Glomerular endothelial cell (primary cell): ENCODE data around the gene OSMR. TPM values are rescaled to one million over a fixed set of nuclear protein-coding genes. Genes with fewer than 3 reads are reported as not detected.

Experiments
- DNase-seq: peaks from one replicate; pipeline ENCODE4 v3.0.0-alpha.2; 2011; ENCODE audit warnings: low read depth, low spot score; ENCODE audit errors: extremely low read depth
- total RNA-seq: library from RNA; depleted of rRNA; stranded (reverse); fragments of >200 nt; gene quantifications from 2 replicates; pipeline ENCODE4 v1.2.3, GENCODE V29; 2015

Gene OSMR
- total RNA-seq, 1 donor from 2014 or later: 37.3 TPM

DNA sequence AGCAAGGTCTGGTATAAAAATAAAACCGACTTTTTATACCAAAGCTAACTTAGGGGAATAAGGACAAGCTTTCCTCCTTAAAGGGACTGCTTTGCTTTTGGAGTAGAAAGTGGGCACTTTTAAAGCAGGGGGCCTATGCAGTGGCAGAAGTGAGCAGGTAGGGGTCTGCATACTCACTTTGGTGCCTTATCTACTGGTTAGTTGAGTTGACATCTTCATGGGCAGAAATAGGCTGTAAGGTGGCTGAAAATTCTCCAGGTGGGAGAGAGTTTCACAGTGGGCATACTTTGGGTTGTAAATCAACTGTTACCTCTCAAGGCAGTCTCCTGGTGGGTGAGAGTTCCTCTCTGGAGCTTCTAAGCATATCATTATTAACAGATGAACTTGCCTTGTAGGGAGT, 24.8 kb downstream of the OSMR start:
- DNase-seq: no peak

DNA sequence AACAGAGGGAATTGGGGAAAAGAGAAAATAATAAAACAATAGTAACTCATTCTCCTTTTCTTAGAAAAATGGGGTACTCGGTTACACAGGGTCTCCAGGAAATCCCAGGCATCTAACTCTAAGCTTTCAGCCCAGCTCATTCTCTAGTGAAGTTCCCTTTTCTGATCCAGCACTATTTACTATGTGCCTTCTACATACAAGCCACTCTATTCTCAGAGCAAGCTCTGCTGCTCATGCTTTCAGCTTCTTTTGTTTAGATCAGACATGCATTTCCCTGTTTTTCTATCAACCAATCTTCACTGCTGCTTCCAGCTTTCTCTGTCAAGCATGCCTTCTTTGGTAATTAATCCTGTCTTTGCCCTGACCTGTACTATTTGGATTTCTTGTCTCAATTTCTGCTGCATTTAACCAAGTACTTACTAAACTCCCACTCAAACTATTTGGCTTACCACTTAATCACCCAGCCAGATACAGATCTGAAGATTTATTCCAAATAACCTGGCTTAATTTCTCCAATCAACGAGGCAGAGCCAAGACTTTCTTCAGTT, 25.3 kb downstream of the OSMR start:
- no peak for DNase-seq

DNA sequence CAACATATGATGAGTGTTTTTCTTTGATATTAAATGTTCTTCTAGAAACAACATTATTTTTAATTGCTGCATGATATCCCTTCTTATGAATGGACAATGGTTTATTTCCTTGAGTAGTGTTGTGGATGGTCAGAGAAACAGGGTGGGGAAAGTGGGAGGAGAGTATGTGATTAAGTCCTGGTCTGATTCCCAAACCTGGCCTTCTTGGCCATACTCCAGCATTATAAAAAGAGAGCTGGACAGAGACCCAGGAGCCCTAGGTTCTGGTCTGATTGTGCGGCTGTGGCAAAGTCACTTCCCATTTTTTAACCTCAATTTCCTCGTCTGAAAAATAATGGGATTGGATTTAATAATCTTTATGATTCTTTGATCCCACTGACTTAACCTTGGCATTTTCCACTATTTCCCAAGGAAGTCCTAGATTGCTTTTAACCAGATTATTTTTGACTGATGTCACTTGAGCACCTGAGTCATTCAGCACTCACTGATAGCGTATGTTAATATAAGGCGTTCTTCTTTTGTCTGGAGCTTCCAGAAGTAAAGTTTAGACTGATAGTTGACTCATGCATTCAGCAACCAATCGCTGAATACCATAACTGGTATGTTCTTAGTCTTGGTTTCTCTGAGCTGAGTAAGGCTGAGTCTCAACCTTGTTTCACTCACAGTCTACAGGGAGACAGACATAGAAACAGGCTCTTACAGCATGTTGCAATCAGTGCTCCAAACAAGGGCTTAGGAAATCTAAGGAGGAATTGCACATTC, 26.2 kb downstream of the OSMR start:
- peak; percentile 79 for DNase-seq

DNA sequence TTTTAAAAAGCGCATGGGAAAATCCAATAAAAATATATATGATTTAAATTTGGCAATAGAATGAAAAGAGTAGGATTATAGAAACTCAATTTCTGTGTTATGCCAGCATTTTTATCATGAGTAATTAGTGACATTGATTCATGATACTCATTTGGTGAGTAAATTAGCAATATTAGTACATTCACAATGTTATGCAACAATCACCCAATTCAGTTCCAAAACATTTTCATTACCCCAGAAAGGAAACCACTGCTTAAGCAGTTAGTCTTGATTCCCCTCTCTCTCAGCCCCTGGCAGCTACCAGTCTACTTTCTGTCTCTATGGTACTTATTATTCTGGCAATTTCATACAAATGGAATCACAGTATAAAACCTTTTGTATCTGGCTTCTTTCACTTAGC, 27.0 kb downstream of the OSMR start:
- no peak for DNase-seq

DNA sequence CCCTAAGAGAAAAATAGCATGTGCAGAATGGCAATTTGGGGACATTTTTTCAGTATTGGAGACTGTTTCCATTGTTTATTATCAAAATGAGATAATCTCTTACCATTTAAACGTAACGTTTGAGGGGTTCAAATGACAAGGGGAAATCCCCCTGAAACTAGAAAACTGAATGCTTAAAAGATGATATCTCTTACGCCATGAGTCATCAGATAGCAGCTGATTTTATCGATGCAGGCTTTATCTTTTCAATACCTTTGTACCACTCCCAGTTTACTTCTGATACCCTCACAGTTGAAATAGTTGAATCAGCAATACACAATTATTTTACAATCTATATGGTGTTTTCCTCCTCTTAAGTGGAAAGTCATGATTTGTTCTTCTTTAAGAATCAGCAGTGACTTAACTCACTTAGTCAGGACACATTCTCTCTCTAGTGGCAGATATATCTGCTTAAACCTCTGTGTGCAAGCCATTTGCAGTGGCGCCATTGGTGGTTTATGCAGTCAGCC, 29.2 kb downstream of the OSMR start:
- no peak for DNase-seq

DNA sequence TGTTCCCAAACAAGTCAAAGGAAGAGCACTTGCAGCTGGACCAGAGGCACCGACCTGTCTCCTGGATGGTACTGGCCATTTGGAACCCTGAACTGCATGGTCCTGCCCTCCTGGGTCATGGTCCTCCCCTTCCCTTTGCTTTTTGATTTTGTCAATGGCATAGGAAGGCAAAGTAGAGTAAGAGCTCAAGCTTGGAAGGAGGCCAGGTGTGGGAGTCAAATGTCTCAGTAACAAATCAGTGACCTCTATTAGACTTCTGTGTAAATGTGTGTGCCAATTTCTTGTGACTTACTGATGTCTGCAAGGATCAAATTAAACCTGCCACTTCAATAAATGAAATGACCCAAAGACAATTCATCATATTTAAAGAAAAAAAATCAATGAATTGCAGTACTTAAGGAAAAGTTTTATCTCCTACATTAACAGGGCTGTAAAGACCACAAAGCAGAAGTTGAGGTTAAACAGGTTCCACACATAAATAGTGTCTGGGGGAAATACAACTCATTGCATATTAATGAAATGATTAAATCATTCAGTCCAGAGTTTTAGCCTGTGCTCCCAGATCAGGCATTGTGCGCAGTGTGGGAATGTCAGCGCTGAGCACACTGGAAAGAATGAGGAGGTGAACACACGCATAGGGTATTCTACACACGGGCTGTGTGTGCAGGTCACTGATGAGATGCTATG, 32.7 kb downstream of the OSMR start:
- DNase-seq: no peak

DNA sequence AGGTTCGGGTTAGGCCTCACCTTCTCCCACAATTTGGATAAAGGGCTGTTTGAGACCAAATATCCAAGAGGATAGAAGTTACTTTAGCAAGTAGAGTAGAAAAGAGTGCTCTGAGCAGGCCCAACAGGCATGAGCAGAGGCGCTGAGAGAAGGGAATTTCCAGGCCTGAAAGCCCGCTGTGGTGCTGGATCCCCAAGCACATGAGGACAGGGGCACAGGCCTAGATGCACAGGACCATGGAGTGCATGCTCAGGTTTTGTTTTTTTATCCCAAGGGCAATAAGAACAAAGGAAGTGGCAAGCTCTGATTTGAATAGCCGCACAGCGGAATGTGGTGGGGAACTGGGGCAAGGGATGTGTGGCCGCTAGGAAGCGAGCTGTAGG, 33.3 kb downstream of the OSMR start:
- DNase-seq: no peak

DNA sequence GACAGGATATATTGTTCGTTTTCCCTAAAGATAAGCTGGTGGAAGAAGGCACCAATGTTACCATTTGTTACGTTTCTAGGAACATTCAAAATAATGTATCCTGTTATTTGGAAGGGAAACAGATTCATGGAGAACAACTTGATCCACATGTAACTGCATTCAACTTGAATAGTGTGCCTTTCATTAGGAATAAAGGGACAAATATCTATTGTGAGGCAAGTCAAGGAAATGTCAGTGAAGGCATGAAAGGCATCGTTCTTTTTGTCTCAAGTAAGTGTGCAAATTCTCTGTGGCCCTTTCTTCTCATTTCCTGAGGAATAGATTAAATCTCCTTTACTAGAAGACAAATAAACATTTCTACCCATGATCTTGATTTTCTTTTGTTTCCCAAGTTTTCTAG, 38.0 kb downstream of the OSMR start:
- DNase-seq: no peak

DNA sequence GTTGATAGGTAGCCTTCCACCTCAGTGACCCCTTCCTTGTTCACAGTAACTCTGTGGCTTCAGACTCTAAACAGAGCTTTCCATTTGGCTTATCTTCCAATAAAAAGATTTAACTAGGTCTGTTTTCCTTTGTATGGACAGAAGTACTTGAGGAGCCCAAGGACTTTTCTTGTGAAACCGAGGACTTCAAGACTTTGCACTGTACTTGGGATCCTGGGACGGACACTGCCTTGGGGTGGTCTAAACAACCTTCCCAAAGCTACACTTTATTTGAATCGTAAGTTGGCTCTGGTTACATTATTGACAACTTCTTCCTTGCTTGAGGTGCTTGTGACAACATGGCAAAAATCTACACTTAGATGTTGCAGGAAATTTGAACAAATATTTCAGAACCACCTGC, 39.4 kb downstream of the OSMR start:
- DNase-seq: no peak

DNA sequence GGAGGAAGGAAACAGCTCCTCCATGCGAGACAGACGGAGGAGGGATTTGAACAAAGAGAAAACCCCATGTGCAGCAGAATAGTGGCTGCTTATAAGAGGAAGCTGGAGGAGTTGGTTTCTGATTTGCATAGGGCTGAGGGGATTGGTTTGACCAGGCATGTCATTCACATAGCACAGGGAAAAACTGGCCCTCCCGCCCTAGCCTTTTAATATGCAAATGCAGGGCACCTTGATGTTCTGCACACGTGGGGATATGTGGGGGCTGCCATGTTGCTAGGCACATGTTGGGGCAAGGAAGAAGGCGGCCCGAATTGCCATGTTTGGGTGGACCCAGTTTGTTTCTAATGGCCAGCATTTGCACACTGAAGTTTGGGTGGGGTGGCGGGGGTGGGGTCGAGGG, 42.2 kb downstream of the OSMR start:
- DNase-seq: no peak

DNA sequence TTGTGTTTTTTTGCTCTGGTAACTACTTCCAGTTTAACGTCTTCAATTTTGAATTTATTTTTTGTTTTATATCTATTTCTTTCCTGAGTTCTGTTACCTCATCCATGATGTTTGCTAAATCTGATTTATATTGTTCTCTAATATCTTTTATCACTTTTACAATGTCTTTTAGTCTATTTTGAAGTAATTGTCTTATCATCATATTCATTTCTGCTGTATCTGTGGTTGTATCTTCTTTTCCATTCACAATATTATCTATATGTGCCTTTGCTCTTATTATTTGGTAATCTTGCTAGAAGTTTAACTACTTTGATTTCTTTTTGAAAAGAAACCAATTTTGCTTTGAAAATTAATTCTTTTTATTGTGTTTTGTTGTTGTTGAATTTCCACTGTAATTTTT, 43.6 kb downstream of the OSMR start:
- no peak for DNase-seq

DNA sequence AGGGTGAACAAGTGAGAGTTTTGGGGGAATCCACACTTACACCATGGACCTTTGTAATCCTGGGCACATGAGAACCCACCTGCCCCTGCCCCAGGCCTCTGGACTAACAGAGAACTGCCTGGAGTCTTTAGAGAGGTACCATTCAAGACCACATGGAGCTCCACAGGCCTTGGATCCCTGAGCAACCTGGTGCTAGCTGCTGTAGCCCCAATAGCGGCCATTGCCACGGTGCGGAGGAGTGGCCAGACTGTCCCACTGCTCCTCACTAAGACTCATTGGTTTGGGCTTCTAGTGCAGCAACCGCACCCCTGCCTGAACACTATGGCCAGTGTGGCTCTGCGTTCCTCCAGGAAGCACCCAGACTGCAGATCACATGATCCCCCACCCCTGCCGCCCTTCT, 45.8 kb downstream of the OSMR start:
- no peak for DNase-seq

DNA sequence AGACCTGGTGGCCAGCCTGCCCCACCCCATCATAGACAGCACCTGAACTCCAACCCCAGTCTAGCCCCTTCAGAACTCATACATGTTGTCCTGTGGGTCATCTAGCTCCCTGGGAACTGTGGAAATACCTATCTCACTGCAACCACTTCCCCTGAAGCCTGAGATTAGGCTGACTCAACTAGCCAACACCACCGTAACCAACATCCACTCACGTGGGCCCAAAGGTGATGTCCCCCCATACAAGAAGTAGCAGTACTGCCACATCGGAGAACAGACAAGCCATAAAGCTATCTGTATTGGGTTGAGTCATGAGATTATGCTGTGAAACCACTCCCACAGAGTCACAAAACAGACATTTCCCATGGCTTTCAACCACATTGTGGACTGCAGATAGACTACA, 46.6 kb downstream of the OSMR start:
- DNase-seq: no peak

DNA sequence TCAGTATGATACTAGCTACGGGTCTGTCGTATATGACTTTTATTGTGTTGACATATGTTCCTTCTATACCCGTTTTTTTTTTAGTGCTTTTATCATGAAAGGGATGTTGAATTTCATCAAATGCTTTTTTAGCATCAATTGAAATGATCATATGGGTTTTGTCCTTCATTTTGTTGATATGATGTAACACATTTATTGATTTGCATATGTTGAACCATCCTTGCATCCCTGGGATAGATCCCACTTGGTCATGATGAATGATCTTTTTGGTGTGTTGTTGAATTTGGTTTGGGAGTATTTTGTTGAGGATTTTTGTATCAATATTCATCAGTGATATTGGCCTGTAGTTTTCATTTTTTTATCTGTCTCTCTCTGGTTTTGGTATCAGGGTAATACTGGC, 50.9 kb downstream of the OSMR start:
- no peak for DNase-seq

DNA sequence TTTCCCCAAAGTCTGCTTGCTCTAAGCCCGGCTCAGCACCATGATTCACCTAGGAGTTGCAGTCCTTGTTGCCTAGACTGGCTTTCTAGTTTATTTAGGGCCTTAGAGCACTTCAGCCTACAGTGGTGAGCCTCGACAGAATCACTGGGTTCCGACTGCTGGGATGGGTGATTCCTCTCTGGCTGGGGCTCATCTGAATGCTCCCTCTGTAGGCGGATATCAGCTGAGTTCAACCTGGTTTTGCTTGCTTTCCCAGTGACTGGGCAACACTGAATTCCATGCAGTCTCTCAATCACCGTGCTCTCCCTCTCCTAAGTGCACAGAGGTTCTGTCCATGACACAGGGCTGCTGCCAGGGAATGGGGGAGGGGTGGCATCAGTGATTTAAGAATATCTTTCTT, 54.1 kb downstream of the OSMR start:
- DNase-seq: no peak

DNA sequence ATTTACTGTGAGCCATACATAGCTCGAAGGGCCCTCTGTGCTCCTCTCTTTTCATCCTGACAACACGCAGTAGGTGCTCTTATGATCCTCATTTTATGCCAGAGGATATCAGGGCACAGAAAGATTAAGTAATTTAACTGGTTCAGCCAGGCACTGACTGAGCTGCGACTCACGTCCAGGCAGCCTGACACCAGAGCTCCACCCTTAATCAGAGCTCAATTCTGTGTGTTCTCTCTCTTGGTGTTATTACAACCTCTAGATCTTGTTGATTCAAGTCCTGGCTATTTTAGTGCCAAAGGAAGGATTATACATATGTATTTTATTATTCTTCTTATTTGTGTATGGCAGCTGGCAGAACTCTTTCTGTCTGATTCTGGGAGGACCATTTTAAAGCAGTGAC, 59.7 kb downstream of the OSMR start:
- no peak for DNase-seq

DNA sequence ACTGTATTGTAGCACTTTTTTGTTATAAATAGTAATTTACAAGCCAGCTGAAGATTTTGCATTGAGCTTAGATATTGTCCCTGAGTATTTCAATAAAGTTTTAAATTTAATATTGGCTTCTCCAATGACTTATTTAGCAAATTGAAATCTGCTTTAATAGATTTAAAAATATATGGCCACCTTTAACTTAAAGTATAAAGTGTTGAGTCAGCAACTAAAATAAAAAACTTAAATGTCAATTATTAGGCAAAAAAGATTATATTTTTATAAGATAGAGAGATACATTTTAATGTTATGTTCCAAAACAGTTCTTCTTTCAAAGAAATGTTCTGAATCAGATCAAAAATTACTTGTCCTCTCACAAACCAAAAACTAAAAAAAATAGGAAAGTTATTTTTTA, 60.7 kb downstream of the OSMR start:
- DNase-seq: no peak

DNA sequence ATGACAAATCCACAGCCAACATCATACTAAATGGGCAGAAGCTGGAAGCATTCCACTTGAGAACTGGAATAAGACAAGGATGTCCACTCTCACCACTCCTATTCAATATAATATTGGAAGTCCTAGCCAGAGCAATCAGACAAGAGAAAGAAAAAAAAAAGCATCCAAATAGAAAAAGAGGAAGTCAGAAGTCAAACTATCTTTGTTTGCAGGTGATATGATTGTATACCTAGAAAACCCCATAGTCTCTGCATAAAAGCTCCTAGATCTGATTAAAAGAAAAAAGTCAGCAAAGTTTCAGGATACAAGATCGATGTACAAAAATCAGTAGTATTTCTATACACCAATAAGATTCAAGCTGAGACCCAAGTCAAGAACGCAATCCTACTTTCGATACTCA, 66.1 kb downstream of the OSMR start:
- no peak for DNase-seq

DNA sequence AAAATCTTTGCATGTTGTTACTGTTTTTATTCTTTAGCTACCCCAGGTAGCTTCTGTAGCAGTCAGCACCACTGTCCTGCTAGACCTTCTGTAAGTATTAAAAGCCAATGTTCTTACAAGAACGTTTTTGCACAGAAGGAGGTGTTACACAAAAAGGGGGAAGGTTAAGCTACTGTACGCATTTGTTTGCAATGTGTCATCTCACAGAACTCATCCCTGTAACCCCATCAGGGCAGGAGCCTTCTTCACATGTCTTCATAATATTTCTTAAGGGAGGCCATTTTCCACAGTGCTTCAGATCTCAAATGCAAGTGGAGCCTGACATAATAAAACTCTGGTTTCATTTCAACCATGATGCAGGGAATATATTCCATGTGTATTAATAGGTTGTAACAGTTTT, 67.9 kb downstream of the OSMR start:
- no peak for DNase-seq

DNA sequence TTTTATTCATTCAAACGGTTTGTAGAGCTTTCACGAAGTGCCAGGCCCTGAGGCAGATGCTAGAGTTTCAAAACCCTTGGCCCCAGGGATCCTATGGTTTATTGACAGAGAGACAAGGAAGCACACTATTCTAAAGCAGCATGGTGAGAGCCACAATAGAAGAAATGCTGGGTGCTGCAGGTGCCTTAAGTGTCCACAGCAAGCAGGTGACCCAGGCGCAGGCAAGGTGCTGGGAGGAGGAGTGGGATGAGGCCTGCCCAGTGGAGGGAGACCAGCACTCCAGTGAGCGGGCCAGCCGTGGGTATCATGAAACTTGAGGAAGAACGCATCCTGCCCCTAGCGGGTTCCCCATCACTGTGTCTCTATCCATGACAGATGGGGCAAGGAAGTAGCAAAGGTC, 71.0 kb downstream of the OSMR start:
- no peak for DNase-seq

DNA sequence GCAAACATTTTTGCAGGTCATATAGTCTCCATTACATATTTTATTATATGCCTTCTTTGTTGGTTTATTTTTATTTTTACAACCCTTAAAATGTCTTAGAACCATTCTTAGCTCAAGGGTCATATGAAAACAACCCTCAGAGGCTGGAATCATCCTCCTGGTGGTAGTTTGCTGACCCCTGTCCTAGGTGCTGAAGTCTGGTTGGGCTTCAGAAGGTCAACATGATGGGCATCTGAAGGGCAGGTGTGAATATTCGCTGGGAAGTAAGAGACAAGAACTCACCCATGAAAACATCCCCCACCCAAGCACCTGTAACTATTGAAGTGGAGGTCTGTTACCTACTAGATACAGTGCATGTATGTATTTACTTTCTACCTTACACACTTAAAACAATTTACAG, 75.4 kb downstream of the OSMR start:
- no peak for DNase-seq

DNA sequence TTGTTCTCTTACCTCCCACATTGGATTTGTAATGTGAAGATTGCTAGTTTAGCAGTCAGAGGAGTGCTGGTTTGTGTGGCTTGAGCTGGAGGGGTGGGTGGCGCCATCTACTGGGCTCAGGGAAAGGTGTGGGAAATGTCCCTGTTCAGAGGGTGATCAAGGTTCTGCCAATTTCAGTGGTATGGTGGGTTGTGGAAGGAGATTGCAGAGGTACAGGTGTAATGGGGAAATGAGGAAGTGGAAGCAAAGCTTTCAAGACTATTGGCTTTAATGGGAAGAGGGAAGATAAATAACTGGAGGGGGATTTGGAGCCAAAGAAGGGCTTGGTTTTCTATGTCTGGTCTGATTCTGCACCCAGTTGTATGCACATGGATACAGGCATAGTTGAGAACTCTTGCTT, 76.4 kb downstream of the OSMR start:
- peak; percentile 29 for DNase-seq
